B cell (primary cell): Measurements from ENCODE around the gene DNAJC24.

Experiments
- EZH2 ChIP-seq: IDR thresholded peaks from 2 replicates; pipeline ENCODE4 v1.6.1; 2012; ENCODE audit warnings: borderline replicate concordance, low read depth, mild to moderate bottlenecking, moderate library complexity, low read length; ENCODE audit not compliant: insufficient read depth, poor library complexity, severe bottlenecking
- TF ChIP-seq, protein P1 (sequence below): fragments of 200-600 bp; IDR thresholded peaks from one replicate; pipeline ENCODE4 v1.8.0; 2022; ENCODE audit warnings: antibody characterized with exemption, mild to moderate bottlenecking

- no peak for TF ChIP-seq EZH2
- TF ChIP-seq, protein P1, sequence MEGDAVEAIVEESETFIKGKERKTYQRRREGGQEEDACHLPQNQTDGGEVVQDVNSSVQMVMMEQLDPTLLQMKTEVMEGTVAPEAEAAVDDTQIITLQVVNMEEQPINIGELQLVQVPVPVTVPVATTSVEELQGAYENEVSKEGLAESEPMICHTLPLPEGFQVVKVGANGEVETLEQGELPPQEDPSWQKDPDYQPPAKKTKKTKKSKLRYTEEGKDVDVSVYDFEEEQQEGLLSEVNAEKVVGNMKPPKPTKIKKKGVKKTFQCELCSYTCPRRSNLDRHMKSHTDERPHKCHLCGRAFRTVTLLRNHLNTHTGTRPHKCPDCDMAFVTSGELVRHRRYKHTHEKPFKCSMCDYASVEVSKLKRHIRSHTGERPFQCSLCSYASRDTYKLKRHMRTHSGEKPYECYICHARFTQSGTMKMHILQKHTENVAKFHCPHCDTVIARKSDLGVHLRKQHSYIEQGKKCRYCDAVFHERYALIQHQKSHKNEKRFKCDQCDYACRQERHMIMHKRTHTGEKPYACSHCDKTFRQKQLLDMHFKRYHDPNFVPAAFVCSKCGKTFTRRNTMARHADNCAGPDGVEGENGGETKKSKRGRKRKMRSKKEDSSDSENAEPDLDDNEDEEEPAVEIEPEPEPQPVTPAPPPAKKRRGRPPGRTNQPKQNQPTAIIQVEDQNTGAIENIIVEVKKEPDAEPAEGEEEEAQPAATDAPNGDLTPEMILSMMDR, result no peak
These were observed 42.2 kb upstream of the DNAJC24 start for GRCh38 chr11:31327417-31327816.
